ENCODE results near the gene NCOA1.
"Not testable (repeated sequence)": the region's sequence is repeated elsewhere in the genome, so short reads cannot be mapped to it uniquely, and the experiment has no call there.

NCOA1 gene

DNA sequence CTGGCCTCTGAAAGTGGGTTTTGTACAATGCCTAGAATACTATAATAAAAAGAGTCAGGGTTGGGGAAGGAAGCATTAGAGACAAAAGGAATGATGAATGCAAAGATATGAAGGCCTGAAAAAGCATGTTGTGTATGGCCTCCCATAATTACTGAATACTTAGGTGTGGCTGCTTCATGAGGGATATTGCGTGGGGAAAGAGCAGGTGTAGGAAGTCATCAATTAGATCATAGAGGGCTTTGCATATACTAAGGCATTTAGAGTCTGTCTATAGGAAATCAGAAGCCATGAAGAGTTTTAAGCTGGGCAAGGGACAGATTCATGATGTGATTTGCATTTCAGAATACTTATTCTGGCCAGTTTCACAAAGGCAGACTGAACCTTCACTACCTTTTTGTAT is 48.2 kb downstream of the NCOA1 start:
- DNase-seq (no peak), ATAC-seq (no peak)

DNA sequence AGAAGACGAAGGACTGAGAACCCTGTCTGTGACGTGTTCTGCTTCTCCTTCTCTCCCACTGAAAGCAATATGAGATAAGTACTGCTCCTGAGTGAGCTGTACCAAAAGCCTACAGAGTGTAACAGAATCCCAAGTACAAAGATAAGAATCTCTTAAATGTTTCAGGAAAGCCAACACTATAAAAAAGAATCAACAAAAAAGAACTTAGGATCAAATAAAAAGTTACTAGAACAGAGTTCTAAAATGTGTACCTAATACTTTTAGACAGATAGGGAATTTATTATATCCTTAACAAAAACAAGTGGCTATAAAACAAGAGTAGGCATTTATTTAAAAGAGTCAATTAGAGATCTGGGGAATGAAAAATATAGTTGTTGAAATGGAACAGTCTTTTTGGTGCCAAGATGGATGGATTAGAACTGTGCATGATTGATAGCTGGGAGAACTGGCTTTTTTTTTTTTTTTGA is 49.0 kb downstream of the NCOA1 start:
- ATAC-seq (no peak), DNase-seq (no peak)

DNA sequence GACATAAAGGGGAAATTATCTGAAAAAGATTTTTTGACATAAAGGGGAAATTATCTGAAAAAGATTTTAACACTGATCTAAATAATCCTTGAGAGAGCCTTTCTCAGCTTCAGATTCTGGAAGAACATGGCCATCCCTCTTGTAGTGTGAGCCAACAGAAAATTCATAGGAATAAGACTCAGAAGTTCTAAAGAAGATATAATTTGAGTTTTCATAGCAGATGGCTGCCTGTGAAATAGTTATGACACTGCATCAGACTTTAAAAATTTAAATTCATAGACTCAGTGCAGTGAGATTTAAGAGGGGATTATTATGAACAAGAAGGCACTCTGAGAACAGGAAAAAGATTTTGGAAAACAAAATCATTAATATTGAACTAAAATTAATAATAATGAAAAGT is 50.6 kb downstream of the NCOA1 start:
- DNase-seq (no peak), ATAC-seq (no peak)

DNA sequence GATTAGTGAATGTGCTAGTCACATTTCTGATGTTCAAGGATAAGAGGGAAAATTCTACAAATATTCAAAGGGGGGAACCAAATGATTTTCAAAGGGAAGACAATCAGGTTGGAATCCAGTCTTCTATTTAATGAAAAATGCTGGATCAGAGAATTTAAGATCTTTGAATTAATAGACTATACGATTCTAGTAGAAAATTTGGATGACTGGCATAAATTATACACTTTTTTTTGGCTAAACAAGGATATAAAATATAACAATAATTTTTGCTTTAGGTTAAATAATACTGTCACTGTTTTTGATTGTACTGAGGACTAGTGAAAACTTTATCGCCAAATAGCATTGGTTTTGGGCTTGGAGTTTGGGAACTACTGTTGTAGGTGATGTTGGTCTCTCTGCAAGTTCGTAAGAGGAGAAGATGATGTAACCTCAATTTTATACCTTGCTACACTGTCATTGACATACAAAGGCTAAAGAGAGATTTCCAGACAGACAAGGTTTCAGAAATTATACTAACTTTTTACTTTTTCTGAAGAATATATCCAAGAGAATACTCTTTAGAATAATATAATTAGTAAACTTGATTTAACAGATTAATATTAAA is 51.3 kb downstream of the NCOA1 start:
- ATAC-seq (no peak), DNase-seq (no peak)

DNA sequence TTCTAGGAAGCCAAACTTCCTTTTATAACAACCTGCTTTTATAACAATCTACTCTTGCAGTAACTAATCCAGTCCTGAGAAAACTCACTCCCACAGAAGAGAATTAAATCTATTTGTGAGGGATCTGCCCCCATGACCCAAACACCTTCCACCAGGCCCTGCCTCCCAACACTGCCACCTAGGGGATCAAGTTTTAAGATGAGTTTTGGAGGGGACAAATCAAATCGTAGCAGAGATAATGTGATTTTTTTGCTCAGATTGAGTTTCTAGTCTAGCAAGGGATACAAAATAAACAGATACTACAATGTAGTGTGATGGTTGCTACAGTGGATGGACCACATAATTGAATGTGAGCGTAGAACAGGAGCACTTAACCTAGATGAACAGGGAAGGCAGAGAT is 52.2 kb downstream of the NCOA1 start:
- DNase-seq, result peak; percentile 19

DNA sequence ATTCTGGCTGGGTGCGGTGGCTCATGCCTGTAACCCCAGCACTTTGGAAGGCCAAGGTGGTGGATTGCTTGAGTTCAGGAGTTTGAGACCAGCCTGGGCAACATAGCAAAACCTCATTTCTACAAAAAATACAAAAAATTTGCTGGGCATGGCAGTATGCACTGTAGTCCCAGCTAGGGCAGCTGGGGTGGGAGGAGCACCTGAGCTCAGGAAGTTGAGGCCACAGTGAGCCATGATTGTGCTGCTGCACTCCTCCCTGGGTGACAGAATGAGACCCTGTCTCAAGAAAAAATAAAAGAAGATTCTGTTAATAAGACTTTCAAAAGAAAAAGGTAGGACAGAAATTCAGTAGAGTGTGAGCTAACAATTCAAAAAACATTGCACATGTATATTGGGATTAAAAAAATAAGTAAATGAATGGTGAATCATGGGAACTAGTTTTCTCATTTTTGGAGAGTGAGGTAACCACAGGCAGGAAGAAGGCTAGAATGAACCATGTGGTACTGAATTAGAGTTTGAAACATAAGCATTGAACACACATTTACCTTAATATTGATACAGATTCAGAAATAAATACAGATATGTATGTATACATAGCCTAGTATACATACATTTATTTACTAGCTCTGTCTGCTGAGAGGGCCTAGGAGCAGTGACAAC is 53.5 kb downstream of the NCOA1 start:
- DNase-seq, result no peak
- ATAC-seq, result no peak

More for the DNA sequence above, 52.2 kb downstream of the NCOA1 start:
- no peak for ATAC-seq

DNA sequence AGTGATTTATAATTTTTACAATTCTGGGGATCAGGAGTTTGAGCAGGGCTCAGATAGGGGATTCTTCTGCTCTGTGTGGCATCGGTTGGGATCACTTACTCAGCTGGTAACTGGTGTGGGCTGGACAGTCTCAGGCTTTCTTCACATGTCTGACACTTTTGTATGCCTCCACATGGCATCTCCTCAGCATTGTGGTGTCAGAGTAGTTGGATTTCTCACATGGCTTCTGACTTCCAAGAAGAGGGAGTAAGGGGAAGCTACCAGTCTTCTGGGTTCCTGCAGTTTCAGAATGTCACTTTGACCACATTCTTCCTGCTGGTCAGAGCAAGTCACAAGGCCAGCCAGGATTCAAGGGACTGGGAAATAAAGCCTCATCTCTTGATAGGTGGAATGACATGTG is 55.6 kb downstream of the NCOA1 start:
- DNase-seq (no peak), ATAC-seq (no peak)

DNA sequence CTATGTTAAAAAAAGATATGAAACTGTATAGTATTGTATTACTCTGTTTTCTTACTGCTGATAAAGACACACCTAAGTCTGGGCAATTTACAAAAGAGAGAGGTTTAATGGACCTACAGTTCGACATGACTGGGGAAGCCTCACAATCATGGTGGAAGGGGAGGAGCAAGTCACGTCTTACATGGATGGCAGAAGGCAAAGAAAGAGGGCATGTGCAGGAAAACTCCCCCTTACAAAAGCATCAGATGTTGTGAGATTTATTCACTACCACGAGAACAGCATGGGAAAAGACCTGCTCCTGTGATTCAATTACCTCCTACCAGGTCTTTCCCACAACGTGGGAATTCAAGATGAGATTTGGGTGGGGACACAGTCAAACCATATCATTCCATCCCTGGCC is 57.0 kb downstream of the NCOA1 start:
- DNase-seq (no peak), ATAC-seq (no peak)

DNA sequence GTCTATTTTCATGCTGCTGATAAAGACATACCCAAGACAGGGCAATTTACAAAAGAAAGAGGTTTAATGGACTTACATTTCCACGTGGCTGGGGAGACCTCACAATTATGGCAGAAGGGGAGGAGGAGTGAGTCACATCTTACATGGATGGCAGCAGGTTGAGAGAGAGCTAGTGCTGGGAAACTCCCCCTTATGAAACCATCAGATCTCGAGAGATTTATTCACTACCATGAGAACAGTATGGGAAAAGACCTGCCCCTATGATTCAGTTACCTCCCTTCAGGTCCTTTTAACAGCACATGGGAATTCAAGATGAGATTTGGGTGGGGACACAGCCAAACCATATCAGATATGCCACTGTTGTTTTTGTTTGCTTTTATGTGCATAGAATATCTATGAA is 59.2 kb downstream of the NCOA1 start:
- not testable (repeated sequence) for DNase-seq, ATAC-seq

DNA sequence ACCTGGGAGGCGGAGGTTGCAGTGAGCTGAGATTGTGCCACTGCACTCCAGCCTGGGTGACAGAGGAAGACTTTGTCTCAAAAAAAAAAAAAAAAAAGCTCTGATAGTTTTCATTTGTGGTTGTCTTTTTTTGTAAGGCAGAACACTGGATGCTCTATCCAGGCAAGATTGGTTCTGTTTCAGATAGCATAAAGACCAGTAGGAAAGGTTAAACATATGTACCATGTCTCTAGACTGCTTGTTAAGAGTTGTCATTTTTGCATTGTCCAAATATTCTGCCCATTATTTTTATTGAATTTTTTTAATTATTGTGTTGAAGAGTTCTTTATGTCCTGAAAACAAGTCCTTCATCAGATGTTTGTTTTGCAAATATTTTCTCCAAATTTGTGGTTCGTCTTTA is 60.0 kb downstream of the NCOA1 start:
- ATAC-seq, result no peak

DNA sequence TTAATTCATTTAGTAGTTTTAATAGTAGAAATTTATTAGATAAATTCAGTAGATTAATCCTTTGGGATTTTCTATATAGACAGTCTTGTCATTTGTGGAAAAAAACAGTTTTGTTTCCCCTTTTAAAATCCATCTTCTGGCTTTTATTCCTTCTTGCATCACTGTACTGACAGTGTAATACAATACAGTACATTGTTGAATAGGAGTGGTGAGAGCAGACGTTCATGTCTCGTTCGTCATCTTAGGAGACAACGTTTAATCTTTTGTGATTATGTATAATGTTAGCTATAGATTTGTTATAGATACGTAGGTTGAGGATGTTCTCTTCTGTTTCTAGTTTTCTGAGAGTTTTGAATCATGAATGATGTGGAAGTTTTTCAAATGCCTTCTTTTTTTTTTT is 61.8 kb downstream of the NCOA1 start:
- ATAC-seq (no peak), DNase-seq (no peak)

More for the DNA sequence above, 60.0 kb downstream of the NCOA1 start:
- no peak for DNase-seq

DNA sequence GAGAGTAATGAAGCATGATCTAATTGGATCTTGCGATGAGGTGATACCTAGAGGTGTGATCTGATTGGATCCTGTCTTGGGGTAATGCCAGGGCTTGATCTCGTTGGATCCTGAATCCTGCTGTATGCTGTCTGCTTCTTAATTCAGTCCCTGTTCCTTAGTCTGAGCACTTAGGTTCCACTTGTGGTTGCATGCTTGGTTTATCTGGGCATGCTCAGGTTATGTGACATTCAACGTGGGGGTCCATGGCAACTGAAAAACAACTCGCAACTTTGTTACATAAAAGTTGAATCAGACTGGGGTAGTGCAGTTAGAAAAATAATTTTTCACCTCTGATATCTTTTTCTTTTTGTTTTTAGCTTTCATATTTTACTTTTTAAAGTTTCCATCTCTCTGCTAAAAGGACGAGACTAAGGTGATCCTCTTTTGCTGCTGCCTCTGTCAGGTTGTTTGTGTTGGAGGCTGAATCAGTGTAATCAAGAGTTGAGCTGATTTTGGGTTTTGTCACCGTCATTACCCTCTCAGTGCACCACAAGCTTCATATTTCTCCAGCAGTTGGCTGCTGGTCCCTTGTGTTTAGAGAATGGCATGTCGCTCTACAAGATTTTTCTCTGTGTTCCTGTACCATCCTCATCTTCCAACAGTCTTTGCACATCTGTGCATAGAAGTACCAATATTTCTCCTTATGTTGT is 67.9 kb downstream of the NCOA1 start:
- DNase-seq, result no peak
- ATAC-seq, result no peak

DNA sequence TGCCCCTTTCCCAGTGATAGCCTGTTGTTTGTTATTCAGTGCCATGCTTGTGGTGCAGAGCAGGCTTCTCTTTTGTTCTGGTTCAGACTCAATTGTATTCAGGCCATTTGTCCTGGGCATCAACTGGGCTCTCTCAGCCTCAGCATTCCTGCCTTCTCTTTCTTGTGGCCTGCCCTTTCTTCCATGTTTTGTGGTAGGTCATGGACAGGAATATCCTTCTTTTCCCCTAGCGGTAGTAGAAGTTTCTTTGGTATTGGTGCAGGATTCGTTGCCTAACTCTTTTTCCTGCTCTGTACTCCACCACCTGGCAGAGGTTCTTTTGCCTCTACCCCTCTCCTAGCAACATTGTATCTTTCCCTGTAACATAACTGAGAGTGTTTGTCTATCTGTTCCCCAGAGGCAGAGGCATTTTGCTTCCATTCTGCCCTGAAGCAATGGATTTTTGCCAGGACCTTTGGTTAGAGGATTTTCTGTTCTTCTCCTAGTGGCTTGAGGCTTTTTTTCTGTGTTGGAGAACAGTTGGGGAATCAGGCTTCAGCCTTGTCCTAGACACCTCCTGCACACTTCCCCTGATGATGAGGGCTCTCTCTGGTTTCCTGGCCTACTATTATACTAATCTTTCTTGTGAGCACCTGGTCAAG is 68.5 kb downstream of the NCOA1 start:
- no peak for ATAC-seq
- no peak for DNase-seq

DNA sequence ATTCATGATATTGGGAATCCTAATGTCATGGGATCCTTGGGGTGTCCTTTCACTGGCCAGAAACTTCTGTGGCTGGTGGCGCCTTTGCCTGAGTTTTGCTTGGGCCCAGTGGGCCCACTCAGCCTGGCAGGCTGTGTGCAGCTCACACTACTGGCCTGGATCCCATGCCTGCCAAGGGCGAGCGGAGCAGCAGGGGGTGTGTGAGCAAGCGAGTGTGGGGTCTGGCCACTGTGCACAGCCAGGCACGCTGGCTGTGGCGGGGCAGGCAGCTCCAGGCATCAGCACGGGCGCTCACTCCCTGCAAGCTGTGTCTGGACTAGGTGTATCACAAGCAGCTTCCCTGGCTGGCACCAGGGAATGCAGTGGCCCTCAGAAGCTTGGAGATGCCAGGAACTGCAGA is 74.5 kb downstream of the NCOA1 start:
- DNase-seq, result no peak

DNA sequence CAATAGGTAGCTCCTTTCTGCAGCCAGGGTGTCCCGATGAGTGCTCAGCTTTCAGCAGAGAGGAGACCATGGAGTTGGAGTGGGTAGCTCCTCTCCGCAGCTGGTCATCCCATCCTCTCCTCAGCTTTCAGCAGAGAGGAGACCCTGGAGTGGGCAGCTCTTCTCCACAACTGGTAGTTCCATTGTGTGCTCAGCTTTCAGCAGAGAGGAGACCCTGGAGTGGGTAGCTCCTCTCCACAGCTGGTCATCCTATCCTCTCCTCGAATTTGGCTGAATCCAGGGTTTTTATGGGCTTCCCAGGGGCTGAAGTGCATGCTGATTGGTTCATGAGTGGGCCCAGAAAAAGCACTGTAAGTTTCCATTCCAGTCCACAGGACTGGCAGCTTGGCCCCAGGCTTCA is 75.2 kb downstream of the NCOA1 start:
- no peak for DNase-seq
- no peak for ATAC-seq

More for the DNA sequence above, 74.5 kb downstream of the NCOA1 start:
- ATAC-seq, result no peak

DNA sequence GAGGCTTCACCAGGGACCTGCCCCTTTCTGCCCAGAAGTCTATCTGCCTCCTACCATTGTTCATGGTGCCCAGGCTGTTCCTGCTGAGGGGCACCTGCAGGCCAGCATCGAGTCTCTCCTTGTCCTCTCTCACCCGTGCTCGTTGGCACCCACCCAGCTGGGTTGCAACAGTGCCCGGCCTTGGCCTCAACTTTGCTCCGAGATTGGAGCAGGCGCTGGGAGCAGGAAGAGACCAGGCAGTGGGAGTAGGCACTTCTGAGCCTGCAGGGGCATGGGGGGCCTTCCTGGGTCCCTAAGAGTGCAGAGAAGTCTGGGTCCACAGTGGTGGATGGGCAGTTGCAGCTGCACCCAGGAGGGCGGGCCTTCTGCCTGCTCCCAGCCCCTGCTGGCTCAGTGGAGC is 75.6 kb downstream of the NCOA1 start:
- no peak for ATAC-seq
- no peak for DNase-seq

DNA sequence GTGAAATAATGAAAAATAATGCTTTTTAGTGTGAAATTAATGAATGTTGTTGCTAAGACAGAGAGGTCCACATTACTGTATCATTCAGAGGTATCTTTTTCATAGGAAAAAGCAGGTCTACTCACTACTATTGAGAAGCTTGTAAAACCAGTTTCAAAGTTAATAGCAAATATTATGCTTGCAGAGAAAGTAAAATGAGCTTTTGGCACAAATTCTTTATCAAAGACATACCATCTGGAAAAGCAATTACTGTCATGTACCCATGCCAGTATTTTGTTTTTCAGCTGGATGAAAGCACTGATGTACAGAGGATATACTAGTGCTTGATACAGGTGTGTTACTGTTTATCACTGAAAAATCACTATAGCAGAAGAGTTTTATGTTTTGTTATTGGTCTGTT is 77.5 kb downstream of the NCOA1 start:
- DNase-seq, result no peak
- no peak for ATAC-seq

DNA sequence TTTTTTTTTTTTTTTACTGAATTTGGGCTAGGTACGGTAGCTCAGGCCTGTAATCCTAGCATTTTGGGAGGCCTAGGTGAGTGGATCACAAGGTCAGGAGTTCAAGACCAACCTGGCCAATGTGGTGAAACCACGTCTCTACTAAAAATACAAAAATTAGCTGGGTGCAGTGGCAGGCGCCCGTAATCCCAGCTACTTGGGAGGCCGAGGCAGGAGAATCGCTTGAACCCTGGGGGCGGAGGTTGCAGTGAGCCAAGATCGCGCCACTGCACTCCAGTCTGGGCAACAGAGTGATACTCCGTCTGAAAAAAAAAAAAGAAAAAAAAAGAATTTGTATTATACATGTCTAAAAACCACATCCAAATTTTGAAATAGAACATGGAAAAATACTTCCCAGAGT is 78.5 kb downstream of the NCOA1 start:
- DNase-seq, ATAC-seq: not testable (repeated sequence)

DNA sequence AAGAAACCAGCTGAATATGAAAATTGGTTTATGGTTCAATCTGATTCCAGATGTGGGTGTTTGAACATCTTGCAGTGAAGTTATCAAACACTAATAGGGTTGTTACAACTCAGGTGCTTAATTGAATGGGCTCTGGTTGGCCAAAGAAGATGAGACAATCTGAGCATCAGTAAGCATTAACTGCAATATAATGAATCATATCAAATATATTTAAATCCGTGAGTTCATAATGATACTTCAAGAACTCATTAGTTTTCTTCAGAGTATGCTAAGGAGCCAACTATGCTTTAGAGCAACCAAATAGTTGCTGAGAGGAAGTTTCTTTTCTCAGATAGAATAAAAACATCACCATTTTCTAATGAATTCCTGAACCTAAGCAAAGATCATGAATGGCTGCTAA is 79.2 kb downstream of the NCOA1 start:
- no peak for ATAC-seq
- DNase-seq, result no peak

DNA sequence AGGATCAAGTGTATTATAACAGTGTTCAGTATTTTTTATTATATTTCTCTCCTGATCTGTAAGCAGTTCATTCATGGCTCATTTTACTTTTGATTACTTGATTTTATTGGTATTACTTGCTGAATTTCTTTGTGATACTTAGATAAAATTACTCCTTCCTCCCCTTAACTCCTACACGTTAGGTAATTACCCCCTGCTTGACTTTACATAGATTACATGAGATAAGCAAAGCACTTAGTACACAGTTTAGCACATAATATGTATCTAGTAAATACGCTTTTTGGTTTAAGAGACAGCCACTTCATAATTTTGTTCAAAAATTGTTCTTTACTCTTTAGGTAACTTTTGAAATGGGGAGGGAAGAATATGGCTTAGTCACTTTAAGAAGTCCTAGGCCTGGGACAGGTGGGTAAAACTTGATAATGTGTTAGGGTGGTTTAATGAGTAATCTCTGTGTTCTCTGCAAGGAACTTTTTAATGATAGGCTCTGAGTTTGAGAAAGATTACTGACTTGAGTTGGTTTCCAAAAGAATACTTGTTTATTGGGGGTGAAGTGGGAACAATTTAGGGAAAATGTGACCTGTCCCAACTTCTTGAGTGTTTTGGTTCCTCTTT is 80.9 kb downstream of the NCOA1 start:
- ATAC-seq (peak; percentile 68), DNase-seq (no peak)

DNA sequence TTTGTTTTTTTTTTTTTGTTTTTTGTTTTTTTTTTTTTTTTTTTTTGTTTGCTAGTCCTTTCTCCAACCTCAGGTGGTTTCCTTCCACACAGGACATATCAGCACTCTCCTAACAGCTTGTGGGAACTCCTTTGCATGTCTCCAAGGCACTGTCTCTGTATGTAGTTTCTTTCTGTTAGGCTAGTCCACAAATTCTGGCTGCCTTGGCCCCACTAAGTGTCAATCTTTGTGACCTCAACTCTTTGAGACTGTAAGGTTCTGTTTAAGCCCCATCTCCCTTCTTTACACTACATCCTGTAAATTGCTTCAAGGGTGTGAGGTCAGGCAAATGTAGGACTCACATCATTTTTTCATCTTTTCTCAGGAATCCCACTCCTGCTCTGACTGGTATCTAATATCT is 85.1 kb downstream of the NCOA1 start:
- ATAC-seq, result no peak

DNA sequence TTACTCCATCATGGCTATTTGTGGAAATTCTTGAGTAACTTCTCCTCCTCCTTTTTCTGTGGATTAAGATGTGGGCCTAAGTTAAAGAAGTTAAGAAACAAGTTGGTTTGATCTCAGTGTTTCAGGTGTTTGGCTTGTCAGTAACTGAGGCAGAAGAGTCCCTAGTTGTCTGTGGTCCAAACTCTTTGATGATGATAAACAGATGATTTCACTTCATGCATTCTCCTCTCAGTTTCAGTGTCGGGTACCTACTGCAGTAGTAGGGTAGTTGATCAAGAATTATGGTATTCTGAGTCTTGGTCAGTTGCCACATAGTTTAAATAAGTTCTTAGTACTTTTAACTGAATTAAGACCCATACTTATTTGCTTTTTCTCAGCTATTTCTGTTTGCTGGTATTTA is 85.6 kb downstream of the NCOA1 start:
- DNase-seq, result no peak
- ATAC-seq, result peak; percentile 33

More for the DNA sequence above, 85.1 kb downstream of the NCOA1 start:
- DNase-seq, result no peak

DNA sequence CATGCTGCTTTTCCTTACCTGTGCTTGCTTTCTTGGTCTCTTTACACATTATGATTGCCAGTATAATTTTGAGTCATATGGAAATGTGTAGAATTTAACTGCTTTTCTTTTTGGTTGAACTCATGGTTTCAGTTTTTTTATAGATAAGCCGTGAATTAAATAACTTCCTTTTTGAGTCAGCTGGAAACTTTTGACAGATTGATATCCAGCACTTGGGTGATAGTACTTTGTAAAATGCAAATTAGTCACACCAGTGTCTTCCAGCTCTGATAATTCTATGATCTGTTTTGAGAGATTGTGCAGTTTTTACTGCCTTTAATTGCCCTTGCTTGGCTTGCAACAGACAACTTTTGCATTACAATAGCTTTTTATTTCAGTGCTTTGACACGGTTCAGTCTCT is 86.4 kb downstream of the NCOA1 start:
- peak; percentile 82 for ATAC-seq
- no peak for DNase-seq
